Measurements from ENCODE around the gene FBLIM1. TPM values are rescaled to one million over a fixed set of nuclear protein-coding genes. Genes with fewer than 3 reads are reported as not detected.
"Not testable (repeated sequence)": the region's sequence is repeated elsewhere in the genome, so short reads cannot be mapped to it uniquely, and the experiment has no call there.

The FBLIM1 gene
- total RNA-seq, 2 donors from 2014 or later = 731 to 997 TPM

DNA sequence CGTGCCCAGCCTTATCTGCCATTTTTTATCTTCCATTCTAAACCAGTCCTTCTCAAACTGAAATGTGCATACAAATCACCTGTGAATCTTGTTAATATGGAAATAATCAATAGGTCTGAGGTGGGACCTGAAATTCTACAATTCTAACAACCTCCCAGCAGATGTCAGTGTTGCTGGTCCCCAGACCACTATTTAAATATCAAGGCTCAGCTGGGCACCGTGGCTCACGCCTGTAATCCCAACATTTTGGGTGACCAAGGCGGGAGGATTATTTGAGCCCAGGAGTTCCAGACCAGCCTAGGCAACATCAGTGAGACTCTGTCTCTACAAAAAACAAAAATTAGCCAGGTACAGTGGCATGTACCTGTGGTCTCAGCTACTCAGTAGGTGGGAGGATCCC, 44.8 kb downstream of the FBLIM1 start:
- Histone ChIP-seq H3K4me3 (no peak overlapping the region), H3K36me3 (no peaks in the 10 kb centered on the region), H3K27ac (no peak overlapping the region), H3K9me3 (no peaks in the 10 kb centered on the region), H3K27me3 (replicated peaks; ENCODE audit: insufficient read depth) (no peaks in the 10 kb centered on the region), H3K4me1 (ENCODE audit: control insufficient read depth in 1 of 2, low read depth in 2 of 2) (peaks cover 18 to 37% of the 10 kb centered on the region in 2 donors)
- TF ChIP-seq, protein P1, sequence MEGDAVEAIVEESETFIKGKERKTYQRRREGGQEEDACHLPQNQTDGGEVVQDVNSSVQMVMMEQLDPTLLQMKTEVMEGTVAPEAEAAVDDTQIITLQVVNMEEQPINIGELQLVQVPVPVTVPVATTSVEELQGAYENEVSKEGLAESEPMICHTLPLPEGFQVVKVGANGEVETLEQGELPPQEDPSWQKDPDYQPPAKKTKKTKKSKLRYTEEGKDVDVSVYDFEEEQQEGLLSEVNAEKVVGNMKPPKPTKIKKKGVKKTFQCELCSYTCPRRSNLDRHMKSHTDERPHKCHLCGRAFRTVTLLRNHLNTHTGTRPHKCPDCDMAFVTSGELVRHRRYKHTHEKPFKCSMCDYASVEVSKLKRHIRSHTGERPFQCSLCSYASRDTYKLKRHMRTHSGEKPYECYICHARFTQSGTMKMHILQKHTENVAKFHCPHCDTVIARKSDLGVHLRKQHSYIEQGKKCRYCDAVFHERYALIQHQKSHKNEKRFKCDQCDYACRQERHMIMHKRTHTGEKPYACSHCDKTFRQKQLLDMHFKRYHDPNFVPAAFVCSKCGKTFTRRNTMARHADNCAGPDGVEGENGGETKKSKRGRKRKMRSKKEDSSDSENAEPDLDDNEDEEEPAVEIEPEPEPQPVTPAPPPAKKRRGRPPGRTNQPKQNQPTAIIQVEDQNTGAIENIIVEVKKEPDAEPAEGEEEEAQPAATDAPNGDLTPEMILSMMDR (IDR thresholded peaks at IDR 0.05) = peak; percentile 43
- DNase-seq (ENCODE audit: low spot score) (no peak), ATAC-seq (ENCODE audit: insufficient number of reproducible peaks, low FRiP score, low read depth) (no peak)

DNA sequence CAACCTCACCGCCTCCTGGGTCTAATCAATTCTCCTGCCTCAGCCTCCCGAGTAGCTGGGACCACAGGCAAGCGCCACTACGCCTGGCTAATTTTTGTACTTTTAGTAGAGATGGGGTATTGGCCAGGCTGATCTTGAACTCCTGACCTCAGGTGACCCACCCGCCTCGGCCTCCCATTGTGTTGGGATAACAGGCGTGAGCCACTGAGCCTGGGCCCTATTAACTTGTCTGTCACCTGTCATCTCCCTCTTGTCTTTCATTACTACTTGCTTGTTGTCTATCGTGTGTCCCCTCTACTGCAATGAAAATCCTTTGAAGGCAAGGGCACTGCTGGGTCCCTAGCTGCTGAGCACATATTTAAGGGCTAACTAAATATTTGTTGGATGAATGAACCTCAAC, 45.5 kb downstream of the FBLIM1 start:
- ATAC-seq (ENCODE audit: insufficient number of reproducible peaks, low FRiP score, low read depth) = no peak
- no peak for DNase-seq (ENCODE audit: low spot score)

DNA sequence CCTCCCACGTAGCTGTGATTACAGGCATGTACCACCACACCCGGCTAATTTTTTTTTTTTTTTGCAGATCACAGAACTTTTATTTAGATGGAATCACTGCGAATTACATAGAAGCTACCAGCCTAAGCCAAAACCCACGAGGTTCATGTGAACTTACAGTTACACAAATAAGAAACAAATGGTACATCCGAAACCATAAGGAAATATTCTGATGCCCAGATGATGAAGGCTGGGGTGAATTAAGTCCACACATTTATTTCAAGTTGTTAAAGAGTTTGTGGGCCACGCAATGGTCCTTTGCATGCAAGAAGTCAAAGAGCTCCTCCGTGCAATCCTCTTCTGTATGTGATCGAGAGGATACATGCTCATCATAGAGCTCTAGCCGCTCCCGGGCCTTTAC, 48.5 kb downstream of the FBLIM1 start:
- TF ChIP-seq, protein P1 (IDR thresholded peaks at IDR 0.05) = no peak
- no peak overlapping the region for H3K4me3 ChIP-seq
- ATAC-seq (ENCODE audit: insufficient number of reproducible peaks, low FRiP score, low read depth) (no peak), DNase-seq (ENCODE audit: low spot score) (no peak)
- peaks cover 11 to 33% of the 10 kb centered on the region in 2 donors for H3K4me1 ChIP-seq (ENCODE audit: control insufficient read depth in 1 of 2, low read depth in 2 of 2)
- H3K27me3 ChIP-seq (replicated peaks; ENCODE audit: insufficient read depth) = no peaks in the 10 kb centered on the region
- no peak overlapping the region for H3K27ac ChIP-seq
- no peaks in the 10 kb centered on the region for H3K36me3 ChIP-seq
- H3K9me3 ChIP-seq = no peaks in the 10 kb centered on the region

More for the DNA sequence above, 45.5 kb downstream of the FBLIM1 start:
- Histone ChIP-seq H3K27me3 (replicated peaks; ENCODE audit: insufficient read depth) (no peaks in the 10 kb centered on the region), H3K27ac (no peak overlapping the region), H3K4me1 (ENCODE audit: control insufficient read depth in 1 of 2, low read depth in 2 of 2) (peaks cover 15 to 34% of the 10 kb centered on the region in 2 donors), H3K9me3 (no peaks in the 10 kb centered on the region), H3K36me3 (no peaks in the 10 kb centered on the region), H3K4me3 (no peak overlapping the region)
- TF ChIP-seq, protein P1 (IDR thresholded peaks at IDR 0.05) = no peak

DNA sequence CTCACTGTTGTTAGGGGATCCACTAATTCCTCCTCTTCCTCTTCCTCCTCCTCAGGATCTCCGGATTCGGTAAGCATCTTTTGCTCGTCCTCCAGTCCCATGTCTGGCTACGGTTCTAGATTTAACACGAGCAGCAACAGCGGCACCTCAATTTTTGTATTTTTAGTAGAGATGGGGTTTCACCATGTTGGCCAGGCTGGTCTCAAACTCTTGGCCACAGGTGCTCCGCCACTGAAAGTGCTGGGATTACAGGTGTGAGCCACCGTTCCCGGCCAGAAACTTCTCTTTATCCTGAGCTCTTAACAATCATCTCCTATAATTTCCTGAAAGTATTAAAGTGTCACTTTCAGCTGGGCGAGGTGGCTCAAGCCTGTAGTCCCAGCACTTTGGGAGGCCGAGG, 49.0 kb downstream of the FBLIM1 start, which contains the start of gene UQCRHL:
Gene UQCRHL, minus strand, starts transcription at position 101 of the 400 bp plus-strand sequence. Its CDS starts 0 bp downstream, at position 101.
- H3K27ac ChIP-seq; DNase-seq (ENCODE audit: low spot score); H3K36me3 ChIP-seq; H3K4me3 ChIP-seq; ATAC-seq (ENCODE audit: insufficient number of reproducible peaks, low FRiP score, low read depth); H3K27me3 ChIP-seq (replicated peaks; ENCODE audit: insufficient read depth); H3K9me3 ChIP-seq: not testable (repeated sequence)
- H3K4me1 ChIP-seq (ENCODE audit: control insufficient read depth in 1 of 2, low read depth in 2 of 2) = peaks cover 11 to 34% of the 10 kb centered on the region in 2 donors

DNA sequence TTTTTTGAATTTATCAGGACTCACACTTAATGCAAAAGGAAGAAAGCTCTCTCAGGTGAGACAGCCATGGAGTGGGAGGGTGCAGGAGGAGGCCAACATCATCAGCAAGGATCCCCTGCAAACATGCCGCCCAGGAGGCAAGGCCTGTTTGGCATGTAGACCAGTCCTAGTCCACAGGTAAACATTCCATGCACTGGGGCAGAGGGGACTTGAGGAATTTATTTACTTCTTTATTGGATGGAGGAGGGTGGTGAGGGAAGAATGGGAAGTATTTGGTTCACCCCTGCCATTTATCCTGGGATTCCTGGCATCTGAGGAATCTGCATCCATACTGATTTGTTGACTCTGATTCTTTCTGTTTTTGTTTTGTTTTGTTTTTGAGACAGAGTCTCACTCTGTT, 50.4 kb downstream of the FBLIM1 start:
- no peaks in the 10 kb centered on the region for H3K9me3 ChIP-seq
- no peak for DNase-seq (ENCODE audit: low spot score)
- ATAC-seq (ENCODE audit: insufficient number of reproducible peaks, low FRiP score, low read depth) = no peak
- peak overlapping the region; percentile 78 to 88 for H3K27ac ChIP-seq
- no peak overlapping the region for H3K4me3 ChIP-seq
- H3K36me3 ChIP-seq = no peaks in the 10 kb centered on the region
- peaks cover 11 to 48% of the 10 kb centered on the region in 2 donors for H3K4me1 ChIP-seq (ENCODE audit: control insufficient read depth in 1 of 2, low read depth in 2 of 2)
- TF ChIP-seq, protein P1 (IDR thresholded peaks at IDR 0.05) = no peak
- no peaks in the 10 kb centered on the region for H3K27me3 ChIP-seq (replicated peaks; ENCODE audit: insufficient read depth)

DNA sequence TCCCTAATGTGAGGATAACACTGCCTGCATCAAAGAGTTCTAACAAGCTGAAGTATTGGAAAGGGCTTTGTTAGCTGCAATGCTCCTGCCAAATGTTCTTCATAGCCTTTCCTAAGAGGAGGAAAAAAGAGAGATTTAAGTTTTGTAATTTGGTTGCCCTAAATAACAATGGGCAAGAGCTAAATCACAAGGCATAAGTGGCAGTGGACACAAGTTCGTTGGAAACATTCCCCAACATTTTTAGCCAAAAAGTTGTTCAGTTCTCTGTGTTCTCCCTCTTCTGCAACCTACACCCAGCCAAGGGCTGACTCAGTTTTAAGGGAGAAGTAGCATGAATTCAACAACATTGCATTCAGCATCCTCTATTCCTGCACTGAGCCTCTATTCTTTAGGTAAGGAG, 51.5 kb downstream of the FBLIM1 start:
- Histone ChIP-seq H3K9me3 (no peaks in the 10 kb centered on the region), H3K4me1 (ENCODE audit: control insufficient read depth in 1 of 2, low read depth in 2 of 2) (peaks cover 11 to 51% of the 10 kb centered on the region in 2 donors), H3K27me3 (replicated peaks; ENCODE audit: insufficient read depth) (no peaks in the 10 kb centered on the region), H3K4me3 (peak overlapping the region; percentile 32), H3K36me3 (no peaks in the 10 kb centered on the region), H3K27ac (peak overlapping the region; percentile 78 to 88)
- ATAC-seq (ENCODE audit: insufficient number of reproducible peaks, low FRiP score, low read depth) (peak; percentile 46), DNase-seq (ENCODE audit: low spot score) (no peak)
- TF ChIP-seq, protein P1 (IDR thresholded peaks at IDR 0.05) = no peak

Data from thoracic aorta (tissue), 2 donors.